Stimulated activated CD4-positive, alpha-beta T cell treated with anti-CD3 and anti-CD28 coated beads, Interleukin-2, amount 100 ng/mL, for 24 hours (primary cell): ENCODE measurements around the gene AFF3.
"Not testable (repeated sequence)": the region's sequence is repeated elsewhere in the genome, so short reads cannot be mapped to it uniquely, and the experiment has no call there.

Experiments
- DNase-seq, 2 donors: peaks; one replicate each; pipeline ENCODE4 v3.0.0-alpha.2; 2020

The AFF3 gene

DNA sequence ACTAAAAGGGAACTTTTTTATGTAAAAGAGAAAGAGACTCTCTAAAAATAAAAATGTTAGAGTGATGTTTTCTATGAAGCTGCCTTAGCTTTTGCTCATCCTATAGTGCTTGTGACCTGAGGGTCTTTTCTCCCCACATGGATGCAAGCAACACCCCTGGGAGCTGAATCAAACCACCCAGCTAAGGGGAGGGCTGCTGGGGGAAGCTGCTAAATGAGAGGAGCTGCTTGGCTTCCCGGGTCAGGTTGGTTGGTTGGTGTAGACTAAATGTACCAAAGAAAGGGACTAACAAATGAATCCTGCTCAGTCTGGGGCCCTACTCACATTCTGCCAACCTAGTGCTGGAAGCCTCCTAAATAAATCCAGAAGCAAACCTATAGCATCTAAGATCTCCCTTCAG lies 35.0 kb downstream of the AFF3 start:
- no peak for DNase-seq

GRCh38 chr2:100106460-100106859 lies 35.9 kb downstream of the AFF3 start:
- DNase-seq = no peak

DNA sequence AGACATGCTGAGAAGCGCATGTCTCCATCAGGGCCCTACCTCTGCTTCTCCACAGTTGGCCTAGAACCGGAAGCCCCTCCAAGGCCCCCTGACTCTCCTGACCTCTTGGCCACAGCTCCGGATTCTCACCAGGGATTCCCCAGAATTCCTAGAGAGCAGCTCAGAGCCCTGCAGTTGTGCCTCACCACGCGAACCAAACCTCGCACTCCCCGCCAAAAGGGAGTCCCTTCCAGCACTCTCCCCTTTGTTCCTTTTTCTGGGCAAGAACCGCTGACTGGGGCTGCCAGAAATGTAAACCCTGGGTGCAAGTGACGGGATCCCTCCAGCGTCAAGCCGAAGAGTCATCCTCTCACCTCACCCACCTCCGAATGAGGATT lies 36.7 kb downstream of the AFF3 start:
- no peak for DNase-seq

DNA sequence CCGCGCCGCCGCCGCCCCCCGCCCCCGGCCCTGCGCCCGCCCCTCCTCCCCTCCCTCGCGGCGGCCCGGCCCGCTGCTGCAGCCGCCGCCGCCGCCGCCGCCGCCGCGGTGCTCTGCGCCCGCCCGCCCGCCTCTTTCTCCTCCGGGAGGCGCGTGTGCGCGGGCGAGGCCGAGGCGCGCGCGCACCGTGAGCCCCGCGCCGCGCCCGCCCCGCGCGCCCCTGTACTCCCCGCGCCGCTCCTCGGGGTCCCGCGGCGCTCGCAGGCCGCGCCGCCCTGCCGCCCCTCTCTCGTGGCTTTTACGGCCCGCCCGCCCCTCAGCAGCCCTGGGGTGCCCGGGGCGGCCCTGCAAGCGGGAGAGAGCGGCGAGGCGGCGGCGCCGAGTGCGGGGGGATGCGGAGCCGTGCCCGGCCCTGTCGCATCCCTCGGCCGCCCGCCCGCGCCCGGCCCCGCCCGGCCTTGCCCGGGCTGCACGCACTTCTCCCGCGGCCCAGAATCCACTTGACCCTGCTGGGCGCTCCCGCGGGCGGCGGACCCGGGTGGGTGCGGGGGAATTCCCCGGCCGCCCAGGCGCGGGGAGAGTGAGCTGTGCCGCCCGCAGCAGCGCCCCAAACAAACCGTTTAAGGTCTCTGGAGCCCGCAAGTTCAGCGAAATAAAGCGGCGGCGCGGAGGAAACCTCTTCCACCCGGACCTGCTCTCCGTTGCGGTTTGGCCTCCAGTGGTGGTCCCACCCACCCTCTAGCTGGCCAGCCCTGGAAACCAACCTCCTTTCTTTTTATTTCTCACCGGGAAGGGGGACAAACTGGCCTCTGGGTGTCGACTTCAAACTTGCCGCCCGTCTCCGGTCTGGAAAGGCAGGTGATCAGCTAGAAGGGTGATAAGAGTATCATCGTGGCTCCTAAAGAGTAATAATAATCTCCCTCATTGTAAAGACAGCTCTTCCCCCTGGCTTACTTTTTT lies 37.4 kb downstream of the AFF3 start:
- DNase-seq = peak; percentile 22 to 28

DNA sequence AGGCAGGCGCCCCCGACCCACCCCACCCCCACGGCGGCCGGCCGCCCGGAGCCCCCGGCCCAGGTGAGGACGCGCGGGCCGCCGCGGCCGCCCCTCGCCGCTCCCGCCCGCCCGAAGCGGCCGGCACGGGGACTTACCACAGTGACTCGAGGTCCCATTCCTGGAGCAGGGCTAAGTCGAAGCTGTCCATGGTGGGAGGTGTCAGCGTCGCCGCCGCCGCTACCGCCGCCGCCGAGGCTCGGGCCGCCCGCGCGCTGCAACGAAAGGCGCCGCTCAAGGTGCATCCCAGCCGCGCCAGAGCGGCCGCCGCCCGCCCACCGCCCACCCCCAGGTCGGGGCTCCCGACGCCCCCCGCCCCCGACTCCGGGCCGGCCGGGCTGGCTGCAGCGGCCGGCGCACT lies 38.1 kb downstream of the AFF3 start:
- DNase-seq = not testable (repeated sequence)

- not testable (repeated sequence) for DNase-seq
Measured at GRCh38 chr2:100103527-100104252, 38.7 kb downstream of the AFF3 start.

- DNase-seq = not testable (repeated sequence)
Measured at GRCh38 chr2:100102466-100103180, 39.8 kb downstream of the AFF3 start.

DNA sequence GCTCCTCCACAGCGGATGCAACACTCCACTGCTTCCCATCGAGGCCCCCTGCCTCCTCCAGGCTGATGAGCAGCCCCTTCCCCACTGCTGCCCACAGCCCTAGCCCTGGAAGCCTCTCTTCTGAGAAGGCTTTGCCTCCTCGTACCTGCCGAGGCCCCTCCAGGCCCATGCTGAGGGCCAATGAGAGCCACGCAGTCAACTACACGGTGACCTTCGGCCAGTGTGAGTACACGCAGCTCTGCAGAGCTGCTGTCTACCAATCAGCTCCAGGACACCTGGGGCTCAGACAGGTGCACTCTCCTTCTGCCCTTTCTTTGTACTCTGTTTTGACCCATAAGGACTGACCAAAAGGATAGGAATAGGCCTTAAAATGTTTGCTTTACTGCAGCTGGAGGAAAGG lies 43.5 kb downstream of the AFF3 start:
- not testable (repeated sequence) for DNase-seq

DNA sequence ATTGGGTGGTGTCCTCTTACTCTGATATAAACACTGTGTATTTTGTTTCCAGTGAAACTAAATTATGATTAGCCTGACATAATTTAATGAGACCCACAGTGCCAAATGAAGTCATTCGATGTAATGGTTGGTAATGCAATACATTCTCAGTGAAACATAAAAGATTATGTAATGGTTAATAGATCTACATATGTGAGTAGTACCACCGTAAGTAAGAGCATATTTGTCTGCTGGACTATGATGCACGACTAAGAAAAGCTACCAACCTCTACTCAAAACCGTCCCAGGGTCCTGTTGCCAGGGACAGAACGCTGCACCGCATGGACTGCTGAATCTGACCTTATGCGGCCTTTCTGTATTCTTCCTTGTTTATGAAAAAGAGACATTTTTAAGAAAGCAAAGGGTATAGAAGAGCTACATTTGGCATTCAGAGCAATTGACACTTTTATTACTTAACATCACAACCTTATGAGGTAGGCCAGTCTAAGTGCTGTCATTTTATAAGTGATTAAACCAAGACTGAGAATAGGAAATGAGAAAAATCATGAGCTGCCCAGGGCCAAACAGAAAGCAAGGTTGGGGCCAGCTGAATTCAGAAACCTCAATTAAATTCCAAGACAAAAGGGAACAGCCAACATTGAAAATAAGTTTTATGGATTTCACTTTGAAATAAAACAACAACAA lies 44.6 kb downstream of the AFF3 start:
- not testable (repeated sequence) for DNase-seq

DNA sequence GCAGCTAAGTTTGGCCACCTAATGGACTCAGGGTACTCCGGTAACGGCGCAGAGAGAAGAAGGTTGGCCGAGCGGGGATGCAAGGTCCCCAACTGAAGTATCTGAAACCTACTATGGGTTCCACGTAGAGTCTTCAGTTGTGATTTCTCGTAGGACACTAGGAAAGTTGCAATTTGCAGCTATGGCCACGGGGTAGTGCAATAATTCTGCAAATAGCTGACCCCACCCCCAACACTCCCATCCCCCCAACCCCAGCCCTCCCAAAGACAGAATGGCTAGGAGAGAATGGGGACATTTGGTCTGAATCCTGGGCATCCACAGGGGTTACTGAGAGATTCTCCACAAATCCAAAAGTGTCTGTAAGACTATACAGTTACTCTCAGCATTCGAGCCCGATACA lies 46.5 kb downstream of the AFF3 start:
- not testable (repeated sequence) for DNase-seq

DNA sequence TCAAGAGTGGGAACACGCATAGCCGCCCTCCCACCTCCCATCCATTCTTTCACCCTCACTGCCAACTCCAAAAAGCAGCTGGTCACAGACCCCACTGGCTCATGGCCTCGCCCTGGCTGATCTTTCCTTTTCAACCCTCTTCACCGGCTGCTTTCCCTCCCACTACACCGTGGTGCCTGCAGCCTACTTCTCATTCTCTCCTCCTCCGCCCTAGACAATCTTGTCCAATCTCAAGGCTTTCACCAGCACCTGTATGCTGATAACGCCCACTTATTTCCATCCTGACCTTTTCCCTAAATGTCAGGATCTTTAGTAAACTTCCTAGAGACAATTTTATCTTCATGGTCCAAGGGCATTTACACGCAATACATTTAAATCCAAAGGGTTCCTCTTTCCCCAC lies 50.6 kb downstream of the AFF3 start:
- DNase-seq = not testable (repeated sequence)

GRCh38 chr2:100085744-100086143 lies 56.6 kb downstream of the AFF3 start:
- DNase-seq = not testable (repeated sequence)

GRCh38 chr2:100083421-100084216 lies 58.8 kb downstream of the AFF3 start:
- DNase-seq = not testable (repeated sequence)

DNA sequence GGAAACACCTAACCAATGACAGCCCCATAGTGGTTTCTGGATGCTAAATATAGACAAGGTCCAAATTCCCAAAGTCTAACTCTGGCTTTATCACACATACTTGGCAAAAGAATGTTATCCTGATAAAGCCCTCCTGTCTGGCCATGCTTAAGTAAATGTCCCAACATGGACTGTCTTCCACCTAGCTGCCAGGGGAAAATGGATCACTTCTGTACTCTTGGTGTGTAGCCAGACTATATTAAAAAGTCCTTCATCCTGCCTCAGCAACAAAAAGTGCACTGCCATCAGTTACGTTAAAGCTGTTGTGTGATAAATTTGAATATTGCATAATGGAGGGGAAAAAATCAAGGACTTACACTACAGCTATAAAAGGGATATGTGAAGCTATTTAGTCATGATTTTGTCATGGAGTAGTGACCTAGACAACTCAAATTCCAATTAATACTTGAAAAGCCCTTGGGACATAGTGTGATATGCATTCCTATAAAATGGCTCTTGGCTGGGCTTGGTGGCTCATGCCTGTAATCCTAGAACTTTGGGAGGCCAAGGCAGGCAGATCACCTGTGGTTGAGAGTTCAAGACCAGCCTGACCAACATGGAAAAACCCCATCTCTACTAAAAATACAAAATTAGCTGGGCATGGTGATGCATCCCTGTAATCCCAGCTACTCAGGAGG lies 60.0 kb downstream of the AFF3 start:
- DNase-seq = not testable (repeated sequence)

GRCh38 chr2:100077935-100078334 lies 64.5 kb downstream of the AFF3 start:
- no peak for DNase-seq

GRCh38 chr2:100077456-100077855 lies 64.9 kb downstream of the AFF3 start:
- no peak for DNase-seq

DNA sequence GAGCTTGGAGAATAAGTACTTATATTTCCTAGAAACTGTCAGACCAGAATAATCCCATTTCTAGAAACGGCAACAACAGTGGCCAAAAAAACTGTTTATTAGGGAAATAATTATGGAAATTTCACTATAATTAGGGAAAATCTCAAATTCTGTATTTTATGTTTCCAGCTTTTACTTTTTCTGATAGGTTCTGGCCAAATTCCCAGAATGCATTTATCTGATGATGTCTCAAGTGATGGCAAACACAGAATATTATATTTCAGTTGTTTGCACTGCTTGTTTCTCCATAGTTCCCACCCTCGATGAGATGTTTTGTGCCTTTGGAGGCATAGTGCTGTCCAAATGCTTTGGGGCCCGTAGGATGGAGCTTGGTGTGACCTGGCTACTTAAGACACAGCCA lies 66.9 kb downstream of the AFF3 start:
- DNase-seq = no peak

DNA sequence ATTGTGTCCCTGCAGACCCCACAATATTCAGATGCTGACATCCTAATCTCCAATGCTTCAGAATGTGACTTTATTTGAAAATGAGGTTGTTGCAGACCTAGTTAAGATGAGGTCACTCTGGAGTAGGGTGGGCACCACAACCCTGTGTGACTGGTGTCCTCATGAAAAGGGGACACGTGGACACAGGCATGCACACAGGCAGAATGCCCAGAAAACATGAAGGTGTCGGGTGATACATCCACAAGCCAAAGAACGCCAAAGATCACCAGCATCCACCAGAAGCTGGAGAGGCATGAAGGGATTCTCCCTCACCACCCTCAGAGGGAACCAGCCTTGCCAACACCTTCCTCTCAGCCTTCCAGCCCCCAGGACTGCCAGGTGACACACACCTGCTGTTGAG lies 69.3 kb downstream of the AFF3 start:
- no peak for DNase-seq

GRCh38 chr2:100072503-100072902 lies 69.9 kb downstream of the AFF3 start:
- DNase-seq = no peak

DNA sequence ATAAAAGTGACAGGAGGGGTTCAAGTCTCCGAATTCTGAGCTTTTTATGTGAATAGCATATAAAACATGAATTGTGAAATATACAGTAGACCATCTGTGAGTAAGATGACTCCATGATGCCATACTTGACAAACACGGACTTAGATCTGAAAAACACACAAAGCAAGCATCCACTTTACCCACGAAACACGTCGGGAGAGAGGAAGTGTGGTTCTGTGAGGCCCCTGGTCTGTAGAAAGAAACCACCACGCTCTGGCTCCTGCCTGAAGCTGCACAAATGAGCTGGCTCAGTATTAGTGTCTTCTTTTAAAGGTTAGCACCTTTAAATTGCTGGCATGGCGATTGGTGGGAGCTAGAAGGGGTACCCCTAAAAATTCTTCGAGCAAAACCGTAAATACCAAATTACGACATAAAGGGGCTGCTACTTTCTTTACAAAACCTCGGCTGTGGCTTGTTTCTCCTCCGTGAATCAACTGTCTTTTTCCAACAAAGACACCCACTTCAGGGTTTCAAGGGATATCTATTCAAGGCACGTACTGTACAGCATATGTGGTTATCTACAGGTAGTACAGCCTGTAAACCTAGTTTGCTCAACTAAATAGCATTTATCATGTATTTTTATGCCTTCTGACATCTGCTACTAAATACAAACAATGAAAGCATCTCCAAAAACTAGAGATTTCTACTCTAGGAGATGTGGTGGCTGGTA lies 70.9 kb downstream of the AFF3 start:
- DNase-seq = no peak

GRCh38 chr2:100070078-100070477 lies 72.3 kb downstream of the AFF3 start:
- DNase-seq = no peak
